ENCODE data around the gene RNF223. TPM values are rescaled to one million over a fixed set of nuclear protein-coding genes. Genes with fewer than 3 reads are reported as not detected.
A peak's percentile ranks its signal among the peaks of the same experiment; 100 is the strongest.

The RNF223 gene
- polyA plus RNA-seq, 1 experiment = not detected

DNA sequence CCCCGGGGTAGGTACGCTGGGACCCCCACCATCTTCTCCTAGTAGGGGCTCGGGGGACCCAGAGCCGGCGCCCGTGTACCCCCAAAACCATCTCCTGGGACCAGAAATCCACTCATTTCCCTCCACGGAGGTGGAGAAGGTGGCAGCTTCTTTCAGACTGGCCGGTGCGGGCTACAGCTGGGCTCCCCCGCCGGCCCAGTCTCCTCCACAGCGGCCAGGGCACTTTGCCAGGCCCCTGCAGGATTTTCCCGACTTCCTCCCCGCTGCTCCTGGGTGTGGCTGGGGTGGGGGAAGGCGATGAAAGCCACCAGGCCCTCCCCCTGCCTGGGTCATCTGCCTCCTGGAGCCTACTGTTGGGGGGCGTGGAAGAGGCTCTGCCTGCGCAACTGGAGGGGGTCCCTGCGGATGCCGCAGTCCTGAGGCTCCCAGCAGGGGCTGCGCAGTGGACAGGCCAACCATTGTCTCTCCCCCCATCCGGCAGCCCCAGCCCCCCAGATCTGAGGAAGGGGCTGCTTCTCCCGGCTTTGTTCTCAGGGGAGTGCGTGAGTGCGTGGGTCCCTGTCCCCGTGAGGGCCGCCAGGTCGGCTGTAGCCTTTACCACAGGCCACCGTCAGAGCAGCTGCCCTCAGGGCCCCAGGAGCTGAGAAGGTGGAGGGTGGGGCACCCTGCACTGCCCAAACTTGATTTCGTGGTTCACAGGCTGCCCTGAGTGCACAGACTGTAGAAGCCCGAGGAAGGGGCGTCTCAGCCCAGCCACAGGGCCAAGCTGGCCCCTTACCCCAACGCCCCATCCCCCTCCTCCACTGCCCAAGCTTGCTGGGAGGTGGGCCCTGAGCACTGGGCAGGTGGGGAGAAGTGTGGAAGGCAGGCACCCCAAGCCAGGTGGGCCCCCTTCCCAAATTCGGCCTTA is 52.8 kb downstream of the RNF223 start:
- peak overlapping the region; percentile 52 for H3K27ac ChIP-seq (ENCODE audit: low read depth, low read length)
- H3K4me3 ChIP-seq (ENCODE audit: low read depth, low read length) = peak overlapping the region; percentile 66

More for the DNA sequence above, 52.8 kb downstream of the RNF223 start:
- ChIA-PET CTCF (interaction anchor here (0.6 kb wide), 1 partner anchor 79 kb away, joined by 3 read pairs; no protein-coding TSS in a partner anchor), POLR2A (interaction anchor here (0.7 to 1.4 kb wide), 3 partner anchors 20 to 110 kb away, joined by 3 to 6 read pairs (median 4); no protein-coding TSS in a partner anchor)
- no peaks in the 10 kb centered on the region for H3K27me3 ChIP-seq (ENCODE audit: control insufficient read depth, insufficient read depth, low read length)
- DNase-seq (ENCODE audit: low read depth, low spot score) = peak; percentile 15
- TF ChIP-seq, protein P1, sequence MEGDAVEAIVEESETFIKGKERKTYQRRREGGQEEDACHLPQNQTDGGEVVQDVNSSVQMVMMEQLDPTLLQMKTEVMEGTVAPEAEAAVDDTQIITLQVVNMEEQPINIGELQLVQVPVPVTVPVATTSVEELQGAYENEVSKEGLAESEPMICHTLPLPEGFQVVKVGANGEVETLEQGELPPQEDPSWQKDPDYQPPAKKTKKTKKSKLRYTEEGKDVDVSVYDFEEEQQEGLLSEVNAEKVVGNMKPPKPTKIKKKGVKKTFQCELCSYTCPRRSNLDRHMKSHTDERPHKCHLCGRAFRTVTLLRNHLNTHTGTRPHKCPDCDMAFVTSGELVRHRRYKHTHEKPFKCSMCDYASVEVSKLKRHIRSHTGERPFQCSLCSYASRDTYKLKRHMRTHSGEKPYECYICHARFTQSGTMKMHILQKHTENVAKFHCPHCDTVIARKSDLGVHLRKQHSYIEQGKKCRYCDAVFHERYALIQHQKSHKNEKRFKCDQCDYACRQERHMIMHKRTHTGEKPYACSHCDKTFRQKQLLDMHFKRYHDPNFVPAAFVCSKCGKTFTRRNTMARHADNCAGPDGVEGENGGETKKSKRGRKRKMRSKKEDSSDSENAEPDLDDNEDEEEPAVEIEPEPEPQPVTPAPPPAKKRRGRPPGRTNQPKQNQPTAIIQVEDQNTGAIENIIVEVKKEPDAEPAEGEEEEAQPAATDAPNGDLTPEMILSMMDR (IDR thresholded peaks at IDR 0.05; ENCODE audit: low read depth, low read length) = no peak
- H3K9me3 ChIP-seq (ENCODE audit: control insufficient read depth, insufficient read depth, low read length) = no peaks in the 10 kb centered on the region; the same call in 1 of the 2 replicates

Other genes with a start within 250 kb of the RNF223 start
- gene SAMD11, start 150.4 kb downstream of the RNF223 start, polyA plus RNA-seq (2011; rRNA removed) = 1.6 and 2.1 TPM in 2 replicates
- 36.1 and 41.7 TPM in 2 replicates for gene NOC2L, start 115.0 kb downstream of the RNF223 start, polyA plus RNA-seq (2011; rRNA removed)
- 5.5 and 9.7 TPM in 2 replicates for gene KLHL17, start 113.7 kb downstream of the RNF223 start, polyA plus RNA-seq (2011; rRNA removed)
- 0.06 and 0.15 TPM in 2 replicates for gene PLEKHN1, start 107.8 kb downstream of the RNF223 start, polyA plus RNA-seq (2011; rRNA removed)
- gene PERM1, start 92.2 kb downstream of the RNF223 start, polyA plus RNA-seq (2011; rRNA removed) = not detected in 2 replicates
- 0.68 and 0.76 TPM in 2 replicates for gene HES4, start 74.2 kb downstream of the RNF223 start, polyA plus RNA-seq (2011; rRNA removed)
- 22.4 and 36.0 TPM in 2 replicates for gene ISG15, start 60.8 kb downstream of the RNF223 start, polyA plus RNA-seq (2011; rRNA removed)
- gene AGRN, start 54.2 kb downstream of the RNF223 start, polyA plus RNA-seq (2011; rRNA removed) = 28.3 and 37.4 TPM in 2 replicates
- gene C1orf159, start 41.8 kb upstream of the RNF223 start, polyA plus RNA-seq (2011; rRNA removed) = 2.3 and 3.2 TPM in 2 replicates
- gene TTLL10, start 99.6 kb upstream of the RNF223 start, polyA plus RNA-seq (2011; rRNA removed) = not detected in 2 replicates
- 1.0 and 2.1 TPM in 2 replicates for gene TNFRSF18, start 132.3 kb upstream of the RNF223 start, polyA plus RNA-seq (2011; rRNA removed)
- gene TNFRSF4, start 139.8 kb upstream of the RNF223 start, polyA plus RNA-seq (2011; rRNA removed) = 0.07 and 0.24 TPM in 2 replicates
- gene SDF4, start 157.7 kb upstream of the RNF223 start, polyA plus RNA-seq (2011; rRNA removed) = 109 and 115 TPM in 2 replicates
- gene B3GALT6, start 157.9 kb upstream of the RNF223 start, polyA plus RNA-seq (2011; rRNA removed) = 15.2 and 15.7 TPM in 2 replicates
- gene C1QTNF12, start 172.4 kb upstream of the RNF223 start, polyA plus RNA-seq (2011; rRNA removed) = 0.21 and 0.51 TPM in 2 replicates
- 31.1 and 31.4 TPM in 2 replicates for gene UBE2J2, start 199.5 kb upstream of the RNF223 start, polyA plus RNA-seq (2011; rRNA removed)
- gene SCNN1D, start 206.1 kb upstream of the RNF223 start, polyA plus RNA-seq (2011; rRNA removed) = 1.5 and 1.8 TPM in 2 replicates
- 17.5 and 24.8 TPM in 2 replicates for gene ACAP3, start 233.6 kb upstream of the RNF223 start, polyA plus RNA-seq (2011; rRNA removed)
- 9.6 and 15.6 TPM in 2 replicates for gene PUSL1, start 234.3 kb upstream of the RNF223 start, polyA plus RNA-seq (2011; rRNA removed)